Coronary artery (tissue), 2 donors: ENCODE measurements around the gene SDK2.

ENCODE experiments used
- DNase-seq: peaks from one replicate; pipeline ENCODE4 v3.0.0-alpha.2; 2017; ENCODE audit warnings: low spot score
- H3K27ac ChIP-seq, 2 donors: fragments of 200-600 bp; sonication (generic); one replicate each; pipeline ENCODE4 v1.5.1; 2016 to 2019
- H3K4me3 ChIP-seq: fragments of 200-600 bp; sonication (generic); 2 replicates; pipeline ENCODE4 v1.5.1; 2016; ENCODE audit warnings: mild to moderate bottlenecking, moderate library complexity
- TF ChIP-seq, protein P1 (sequence below): fragments of 200-600 bp; sonication (generic); IDR thresholded peaks from one replicate; pipeline ENCODE4 v1.5.1; 2019; ENCODE audit warnings: antibody characterized with exemption

SDK2 gene

DNA sequence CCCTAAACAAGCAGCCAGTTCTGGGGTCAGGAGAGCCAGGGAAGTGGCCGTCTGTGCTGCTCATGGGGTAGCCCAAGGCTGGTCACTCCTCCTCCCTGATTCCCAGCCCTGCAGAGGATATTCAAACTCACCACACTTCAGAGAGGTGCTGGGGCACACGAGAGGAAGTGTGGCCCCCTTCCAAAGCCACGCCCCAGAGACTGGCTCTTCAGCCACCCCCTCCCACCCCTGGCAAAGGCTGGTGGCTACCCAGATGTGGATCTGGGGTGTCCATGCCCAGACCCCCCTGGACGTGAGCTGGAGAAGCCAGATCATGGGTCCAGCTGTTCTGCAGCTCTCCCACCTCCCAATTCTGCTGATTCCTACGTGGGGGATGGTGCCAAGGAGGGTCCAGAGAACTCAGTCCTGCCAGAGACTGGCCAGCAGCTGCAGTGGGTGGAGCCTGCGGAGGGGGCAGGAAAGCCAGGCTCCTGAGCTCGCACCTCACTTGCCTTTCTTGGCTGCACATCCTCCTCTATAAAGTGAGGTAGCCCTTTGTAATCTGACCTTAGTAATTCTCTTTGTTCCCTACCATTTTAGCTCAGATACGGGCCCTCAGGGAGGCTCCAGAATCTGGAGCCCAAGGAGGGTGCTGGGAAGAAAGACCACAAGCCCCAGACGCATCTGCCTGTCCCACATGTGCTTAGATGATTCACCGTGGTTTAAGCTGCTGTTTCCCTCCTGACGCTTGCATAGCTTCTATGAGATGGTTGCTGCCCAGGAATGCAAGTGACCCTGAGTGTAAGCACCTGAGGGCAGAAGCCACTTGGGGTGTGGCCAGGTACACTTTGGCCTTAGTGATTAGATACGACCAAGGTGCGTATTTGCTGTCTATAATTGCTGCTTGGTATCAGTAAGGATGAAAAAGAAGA is 15.3 kb downstream of the SDK2 start:
- Histone ChIP-seq H3K27ac (no peak overlapping the region), H3K4me3 (no peak overlapping the region)
- TF ChIP-seq, protein P1, sequence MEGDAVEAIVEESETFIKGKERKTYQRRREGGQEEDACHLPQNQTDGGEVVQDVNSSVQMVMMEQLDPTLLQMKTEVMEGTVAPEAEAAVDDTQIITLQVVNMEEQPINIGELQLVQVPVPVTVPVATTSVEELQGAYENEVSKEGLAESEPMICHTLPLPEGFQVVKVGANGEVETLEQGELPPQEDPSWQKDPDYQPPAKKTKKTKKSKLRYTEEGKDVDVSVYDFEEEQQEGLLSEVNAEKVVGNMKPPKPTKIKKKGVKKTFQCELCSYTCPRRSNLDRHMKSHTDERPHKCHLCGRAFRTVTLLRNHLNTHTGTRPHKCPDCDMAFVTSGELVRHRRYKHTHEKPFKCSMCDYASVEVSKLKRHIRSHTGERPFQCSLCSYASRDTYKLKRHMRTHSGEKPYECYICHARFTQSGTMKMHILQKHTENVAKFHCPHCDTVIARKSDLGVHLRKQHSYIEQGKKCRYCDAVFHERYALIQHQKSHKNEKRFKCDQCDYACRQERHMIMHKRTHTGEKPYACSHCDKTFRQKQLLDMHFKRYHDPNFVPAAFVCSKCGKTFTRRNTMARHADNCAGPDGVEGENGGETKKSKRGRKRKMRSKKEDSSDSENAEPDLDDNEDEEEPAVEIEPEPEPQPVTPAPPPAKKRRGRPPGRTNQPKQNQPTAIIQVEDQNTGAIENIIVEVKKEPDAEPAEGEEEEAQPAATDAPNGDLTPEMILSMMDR = no peak
- no peak for DNase-seq

DNA sequence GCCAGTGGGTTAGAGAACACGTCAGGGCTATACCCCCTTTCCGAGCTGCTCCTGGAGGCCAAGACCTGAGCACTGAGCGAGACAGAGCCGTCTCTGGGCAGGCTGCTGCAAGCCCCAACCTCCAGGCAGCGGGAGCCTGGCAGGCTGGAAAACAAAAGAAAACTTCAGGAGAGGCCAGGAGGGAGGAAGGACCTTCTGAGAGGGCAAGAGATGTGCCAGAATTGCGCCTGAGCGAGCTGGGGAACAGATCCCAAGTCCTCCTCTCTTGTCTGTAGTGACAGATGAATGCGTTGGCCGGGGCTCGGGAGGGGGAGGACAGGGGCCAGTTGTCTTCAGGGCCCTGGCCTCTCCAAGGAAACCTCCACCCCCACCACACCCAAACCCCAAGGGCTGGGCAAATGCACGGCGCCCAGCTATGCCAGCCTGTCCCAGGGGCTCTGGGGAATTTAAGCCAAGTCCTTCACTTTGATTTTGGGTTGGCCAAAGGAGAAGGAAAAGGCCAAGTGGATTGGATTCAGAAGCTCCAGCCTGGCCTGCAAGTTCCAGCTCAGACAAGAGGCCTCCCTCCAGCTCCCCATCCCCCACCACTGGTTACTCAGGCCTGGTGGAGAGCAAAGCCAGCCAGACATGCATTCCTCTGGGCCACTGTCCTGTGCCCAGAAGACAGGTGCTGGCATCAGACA is 18.1 kb downstream of the SDK2 start:
- DNase-seq = no peak
- Histone ChIP-seq H3K27ac (no peak overlapping the region), H3K4me3 (no peak overlapping the region)
- TF ChIP-seq, protein P1 = no peak

DNA sequence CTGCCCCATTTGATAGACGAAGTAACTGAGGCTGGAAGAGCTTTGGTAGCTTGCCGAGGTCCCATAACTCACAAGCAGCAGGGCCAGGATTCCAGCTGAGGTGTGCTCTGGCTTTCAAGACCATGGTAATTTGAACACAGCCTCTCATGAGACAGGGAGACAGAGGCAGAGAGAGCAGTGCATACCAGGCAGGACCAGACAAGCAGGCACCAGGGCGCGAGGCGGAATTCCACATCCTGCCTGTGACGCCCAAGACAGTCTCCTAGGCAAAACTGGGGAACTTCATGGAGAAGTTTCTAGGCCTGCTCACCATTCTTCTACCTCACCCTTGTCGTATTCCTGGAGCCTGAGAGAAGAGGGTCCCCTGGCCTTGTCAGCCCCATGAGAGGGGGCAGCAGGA is 19.2 kb downstream of the SDK2 start:
- no peak overlapping the region for H3K27ac ChIP-seq
- no peak for DNase-seq
- TF ChIP-seq, protein P1 = no peak

DNA sequence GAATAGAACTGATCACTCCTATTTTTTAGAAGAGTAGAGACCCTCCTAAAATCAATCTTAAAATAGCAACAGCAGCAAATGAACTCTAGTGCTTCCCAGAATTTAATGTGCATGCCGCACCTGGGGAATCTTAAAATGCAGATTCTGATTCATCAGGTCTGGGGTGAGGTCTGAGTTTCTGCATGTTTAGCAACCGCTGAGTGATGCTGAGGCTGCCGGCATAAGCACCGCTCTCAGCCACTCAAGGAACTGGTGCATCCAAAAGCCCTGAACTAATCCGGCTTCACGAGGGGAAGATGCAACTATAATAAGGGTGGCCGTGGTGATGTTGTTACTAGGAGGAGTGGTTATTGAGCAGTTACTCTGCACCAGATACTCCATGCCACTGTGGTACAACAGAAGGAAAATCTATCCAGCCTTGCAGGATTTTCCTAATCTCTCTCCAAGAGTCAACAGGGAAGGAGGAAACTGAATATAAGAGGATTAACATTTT is 19.7 kb downstream of the SDK2 start:
- Histone ChIP-seq H3K27ac (no peak overlapping the region), H3K4me3 (no peak overlapping the region)
- TF ChIP-seq, protein P1 = no peak
- DNase-seq = no peak

More for the DNA sequence above, 19.2 kb downstream of the SDK2 start:
- H3K4me3 ChIP-seq = no peak overlapping the region

GRCh38 chr17:73623818-73624217 is 20.4 kb downstream of the SDK2 start:
- TF ChIP-seq, protein P1 = no peak
- H3K27ac ChIP-seq = no peak overlapping the region

GRCh38 chr17:73623247-73623646 is 21.0 kb downstream of the SDK2 start:
- DNase-seq = no peak
- no peak overlapping the region for H3K27ac ChIP-seq
- H3K4me3 ChIP-seq = no peak overlapping the region
- TF ChIP-seq, protein P1 = no peak

More at GRCh38 chr17:73623818-73624217, 20.4 kb downstream of the SDK2 start:
- no peak overlapping the region for H3K4me3 ChIP-seq
- no peak for DNase-seq
